ENCODE results near the gene HTR3D. TPM values are rescaled to one million over a fixed set of nuclear protein-coding genes. Genes with fewer than 3 reads are reported as not detected.
"Not testable (repeated sequence)": the region's sequence is repeated elsewhere in the genome, so short reads cannot be mapped to it uniquely, and the experiment has no call there.

Gene HTR3D
- polyA plus RNA-seq, 4 donors = not detected

- no peak for DNase-seq (ENCODE audit: low read depth in 4 of 4, low spot score in 3 of 4)
These were observed 31.1 kb downstream of the HTR3D start for GRCh38 chr3:184062637-184063036.

- no peak for DNase-seq (ENCODE audit: low read depth in 4 of 4, low spot score in 3 of 4)
These were observed 34.7 kb downstream of the HTR3D start for GRCh38 chr3:184066211-184066610.

- DNase-seq (ENCODE audit: low read depth in 4 of 4, low spot score in 3 of 4) = no peak
These were observed 36.1 kb downstream of the HTR3D start for GRCh38 chr3:184067573-184068055.

- no peak for DNase-seq (ENCODE audit: low read depth in 4 of 4, low spot score in 3 of 4)
These were observed 36.8 kb downstream of the HTR3D start for GRCh38 chr3:184068344-184068743.

GRCh38 chr3:184071142-184071541, 39.6 kb downstream of the HTR3D start:
- not testable (repeated sequence) for DNase-seq (ENCODE audit: low read depth in 4 of 4, low spot score in 3 of 4)

- no peak for DNase-seq (ENCODE audit: low read depth in 4 of 4, low spot score in 3 of 4)
These were observed 42.1 kb downstream of the HTR3D start for GRCh38 chr3:184073621-184074020.

- DNase-seq (ENCODE audit: low read depth in 4 of 4, low spot score in 3 of 4) = no peak
These were observed 44.4 kb downstream of the HTR3D start for GRCh38 chr3:184075901-184076300.

GRCh38 chr3:184077881-184078280, 46.3 kb downstream of the HTR3D start:
- DNase-seq (ENCODE audit: low read depth in 4 of 4, low spot score in 3 of 4) = no peak

- no peak for DNase-seq (ENCODE audit: low read depth in 4 of 4, low spot score in 3 of 4)
These were observed 47.3 kb downstream of the HTR3D start for GRCh38 chr3:184078851-184079250.

- no peak for DNase-seq (ENCODE audit: low read depth in 4 of 4, low spot score in 3 of 4)
These were observed 49.7 kb downstream of the HTR3D start for GRCh38 chr3:184081116-184081830.

GRCh38 chr3:184082034-184082433, 50.5 kb downstream of the HTR3D start:
- DNase-seq (ENCODE audit: low read depth in 4 of 4, low spot score in 3 of 4) = no peak

- DNase-seq (ENCODE audit: low read depth in 4 of 4, low spot score in 3 of 4) = no peak
These were observed 50.9 kb downstream of the HTR3D start for GRCh38 chr3:184082465-184082864.

- DNase-seq (ENCODE audit: low read depth in 4 of 4, low spot score in 3 of 4) = no peak
These were observed 53.9 kb downstream of the HTR3D start for GRCh38 chr3:184085389-184085852.

Other genes starting within 250 kb of the HTR3D start
- 1 to 10 TPM in 1 of 4 donors, under 1 TPM in 2, not detected in 1; 0.47 to 2.5 (median 0.72) TPM for gene MAP6D1, start 206.2 kb upstream of the HTR3D start, polyA plus RNA-seq (ENCODE audit: insufficient read length in 4 of 4)
- gene PARL, start 146.9 kb upstream of the HTR3D start, polyA plus RNA-seq (ENCODE audit: insufficient read length in 4 of 4) = 10 to 100 TPM; 47.7 to 56.9 (median 54.9) TPM
- 10 to 100 TPM; 45.2 to 77.9 (median 54.8) TPM for gene ABCC5, start 13.9 kb upstream of the HTR3D start, polyA plus RNA-seq (ENCODE audit: insufficient read length in 4 of 4)
- gene HTR3C, start 21.3 kb downstream of the HTR3D start, polyA plus RNA-seq (ENCODE audit: insufficient read length in 4 of 4) = not detected
- under 1 TPM in 1 of 4 donors, not detected in 3; 0.11 TPM for gene HTR3E, start 65.3 kb downstream of the HTR3D start, polyA plus RNA-seq (ENCODE audit: insufficient read length in 4 of 4)
- 10 to 100 TPM; 36.0 to 57.9 (median 48.4) TPM for gene EIF2B5, start 103.6 kb downstream of the HTR3D start, polyA plus RNA-seq (ENCODE audit: insufficient read length in 4 of 4)
- 10 to 100 TPM; 61.4 to 91.9 (median 81.3) TPM for gene DVL3, start 123.6 kb downstream of the HTR3D start, polyA plus RNA-seq (ENCODE audit: insufficient read length in 4 of 4)
- gene AP2M1, start 143.1 kb downstream of the HTR3D start, polyA plus RNA-seq (ENCODE audit: insufficient read length in 4 of 4) = 100 to 1,000 TPM; 262 to 377 (median 336) TPM
- gene ABCF3, start 154.5 kb downstream of the HTR3D start, polyA plus RNA-seq (ENCODE audit: insufficient read length in 4 of 4) = 10 to 100 TPM; 48.8 to 77.4 (median 59.0) TPM
- 1 to 10 TPM in 3 of 4 donors, under 1 TPM in 1; 0.29 to 2.3 (median 1.6) TPM for gene VWA5B2, start 197.8 kb downstream of the HTR3D start, polyA plus RNA-seq (ENCODE audit: insufficient read length in 4 of 4)
- gene ALG3, start 217.2 kb downstream of the HTR3D start, polyA plus RNA-seq (ENCODE audit: insufficient read length in 4 of 4) = 10 to 100 TPM; 23.6 to 39.8 (median 32.5) TPM
- gene EEF1AKMT4, start 217.9 kb downstream of the HTR3D start, polyA plus RNA-seq (ENCODE audit: insufficient read length in 4 of 4) = 1 to 10 TPM; 1.9 to 3.4 (median 2.5) TPM
- gene CAMK2N2, start 229.8 kb downstream of the HTR3D start, polyA plus RNA-seq (ENCODE audit: insufficient read length in 4 of 4) = under 1 TPM; 0.14 to 0.48 (median 0.20) TPM
- not detected for gene ECE2, start 244.3 kb downstream of the HTR3D start, polyA plus RNA-seq (ENCODE audit: insufficient read length in 4 of 4)

All from left renal pelvis (tissue), 4 donors.